Measurements from ENCODE around the gene AMBRA1. TPM values are rescaled to one million over a fixed set of nuclear protein-coding genes. Genes with fewer than 3 reads are reported as not detected.

AMBRA1 gene
- total and polyA plus RNA-seq, 2 donors (not counting 3 experiments of a cell fraction or from before 2014, with no cell fraction given), result 18.4 to 32.4 TPM

GRCh38 chr11:46492532-46492931 is 101.3 kb downstream of the AMBRA1 start:
- POLR2A ChIA-PET, result no interaction called here
- H3K4me2 ChIP-seq (ENCODE audit: insufficient read depth, low read length), result no peak overlapping the region

More at GRCh38 chr11:46492532-46492931, 101.3 kb downstream of the AMBRA1 start:
- Histone ChIP-seq H3K4me1 (ENCODE audit: control insufficient read depth, extremely low read depth, insufficient read depth, low read length) (peaks cover 27% of the 10 kb centered on the region), H3K4me3 (replicated peaks in 1 of 3; ENCODE audit: insufficient read depth in 1 of 3, low read depth in 1 of 3, low read length in 3 of 3) (no peak overlapping the region), H3K9ac (replicated peaks; ENCODE audit: extremely low read depth, insufficient read depth, low read length) (no peak overlapping the region), H3K27ac (ENCODE audit: insufficient read depth, low read depth, low read length) (no peak overlapping the region), H3K79me2 (ENCODE audit: control insufficient read depth, insufficient read depth, low read length) (no peaks in the 10 kb centered on the region), H3K27me3 (ENCODE audit: control insufficient read depth in 2 of 2, insufficient read depth in 2 of 2, low read length in 2 of 2) (no peaks in the 10 kb centered on the region), H3K36me3 (ENCODE audit: control insufficient read depth in 2 of 2, extremely low read depth in 1 of 2, insufficient read depth in 2 of 2, low read length in 2 of 2) (peaks cover 3% of the 10 kb centered on the region in 2 experiments), H4K20me1 (replicated peaks; ENCODE audit: control insufficient read depth, extremely low read depth, insufficient read depth, low read length) (no peaks in the 10 kb centered on the region), H2AFZ (ENCODE audit: low read depth, low read length) (no peak overlapping the region), H3K9me1 (replicated peaks; ENCODE audit: control insufficient read depth, extremely low read depth, insufficient read depth, low read length) (no peaks in the 10 kb centered on the region), H3K9me3 (replicated peaks; ENCODE audit: control insufficient read depth, insufficient read depth, low read length) (no peaks in the 10 kb centered on the region)
- BruUV-seq (replicated peaks), result no TSS peak
- TF ChIP-seq CTCF (IDR thresholded peaks at IDR 0.05; ENCODE audit: extremely low read depth in 1 of 2, insufficient read depth in 1 of 2, low read depth in 1 of 2, low read length in 2 of 2) (no peak), POLR2A (IDR thresholded peaks at IDR 0.05; ENCODE audit: low read depth, low read length) (no peak), MAX (IDR thresholded peaks at IDR 0.05; ENCODE audit: insufficient read depth, insufficient read length) (no peak), GATA2 (IDR thresholded peaks at IDR 0.05; ENCODE audit: insufficient read depth, insufficient read length, low read depth, low read length) (no peak), FOS (IDR thresholded peaks at IDR 0.05; ENCODE audit: borderline replicate concordance, insufficient read depth, low read length) (no peak)
- peak; percentile 27 for DNase-seq (ENCODE audit: low read depth, low spot score)
- dilution Hi-C loops (cut with MboI; ENCODE audit: extremely low pct_ligation_motif_present, low sequenced_read_pairs), result no loop called here
- FAIRE-seq, result no peak
- CTCF ChIA-PET, result interaction anchor here (0.6 to 5.4 kb wide), 14 partner anchors 12 to 126 kb away, joined by 3 to 171 read pairs (median 4); partner anchors contain the start of genes ATG13 and CHRM4
- intact Hi-C loops (cut with micrococcal nuclease), result no loop called here
